HCT116 (cell line): ENCODE measurements around the gene RHOD. TPM values are rescaled to one million over a fixed set of nuclear protein-coding genes. Genes with fewer than 3 reads are reported as not detected.

Experiments used
- ATAC-seq: fragments of 200-7000 bp; cut with Tn5 transposase; 2 replicates; pipeline ENCODE4 v1.9.1; 2020; ENCODE audit warnings: mild to moderate bottlenecking, moderate library complexity
- BruUV-seq: library from RNA; stranded (reverse); fragments of 400-500 nt; replicated peaks from 2 replicates; lab custom pipeline; 2021; lab: Mats Ljungman, UMichigan
- CTCF ChIA-PET: fragments of 300-600 bp; sonication (Branson Sonifier 250); formaldehyde crosslinking; loops from one replicate; lab custom pipeline; 2021; ENCODE audit warnings: antibody characterized with exemption; lab: Charles Lee
- POLR2A ChIA-PET: fragments of 300-600, 350-600 bp; sonication (Branson Sonifier 250); formaldehyde crosslinking; loops from one replicate; lab custom pipeline; 2021; ENCODE audit warnings: antibody characterized with exemption; lab: Charles Lee
- RAD21 ChIA-PET, 2 experiments: fragments of 300-600 bp; sonication (Branson Sonifier 250); formaldehyde crosslinking; loops; one replicate each; lab custom pipeline; 2023; ENCODE audit warnings: low total read pairs in 2 of 2; ENCODE audit not compliant: uncharacterized antibody in 2 of 2, unreplicated experiment in 2 of 2, low non-redundant PET in 1 of 2; lab: Charles Lee
- DNase-seq: peaks from one replicate; pipeline ENCODE4 v3.0.0-alpha.2; 2010; ENCODE audit warnings: low read depth, low spot score
- H2AFZ ChIP-seq: fragments of 200-600 bp; shearing (Covaris generic), sonication (generic); 2 replicates; pipeline ENCODE4 v1.6.1; 2017; ENCODE audit warnings: low read depth, mixed run types, mixed read lengths, antibody characterized with exemption, low read length; ENCODE audit not compliant: poor library complexity, severe bottlenecking
- H3K27ac ChIP-seq: 2 replicates; pipeline ENCODE4 v1.5.1; 2012; ENCODE audit warnings: low read depth, low read length
- H3K27me3 ChIP-seq: fragments of 200-600 bp; sonication (generic); 2 replicates; pipeline ENCODE4 v1.6.1; 2016; ENCODE audit warnings: mixed run types, low read length, mixed read lengths; ENCODE audit not compliant: insufficient read depth
- H3K36me3 ChIP-seq, 2 experiments: fragments of 200-500 bp in 1 of 2; fragments of 200-600 bp in 1 of 2; sonication (Bioruptor generic) in 1 of 2; sonication (generic) in 1 of 2; 2 replicates each; pipeline versions ENCODE4 v1.5.1 to v1.6.1; 2014 to 2016; ENCODE audit warnings: low read length in 2 of 2, inconsistent platforms in 1 of 2, mixed read lengths in 1 of 2, mixed run types in 1 of 2; ENCODE audit not compliant: insufficient read depth in 2 of 2, control insufficient read depth in 1 of 2
- H3K4me1 ChIP-seq, 2 experiments: fragments of 200-600 bp in 1 of 2; sonication (generic) in 1 of 2; 2 replicates each; pipeline versions ENCODE4 v1.5.1 to v1.6.1; 2012 to 2017; ENCODE audit warnings: low read length in 2 of 2, inconsistent platforms in 1 of 2, mild to moderate bottlenecking in 1 of 2, mixed read lengths in 1 of 2, mixed run types in 1 of 2, moderate library complexity in 1 of 2; ENCODE audit not compliant: insufficient read depth in 2 of 2, control insufficient read depth in 1 of 2
- H3K4me2 ChIP-seq: fragments of 200-600 bp; sonication (generic); 2 replicates; pipeline ENCODE4 v1.6.1; 2017; ENCODE audit warnings: mixed run types, low read length, mixed read lengths
- H3K4me3 ChIP-seq, 2 experiments: fragments of 200-600 bp in 1 of 2; sonication (generic) in 1 of 2; replicated peaks in 1 of 2; 2 replicates each; pipeline ENCODE4 v1.5.1; 2011 to 2016; ENCODE audit warnings: low read length in 2 of 2, control low read depth in 1 of 2, low read depth in 1 of 2, mild to moderate bottlenecking in 1 of 2, mixed read lengths in 1 of 2, mixed run types in 1 of 2
- H3K79me2 ChIP-seq: fragments of 200-600 bp; sonication (generic); 2 replicates; pipeline ENCODE4 v1.6.1; 2017; ENCODE audit warnings: mild to moderate bottlenecking, mixed run types, low read length, moderate library complexity, mixed read lengths; ENCODE audit not compliant: insufficient read depth
- H3K9ac ChIP-seq: fragments of 200-600 bp; sonication (generic); 2 replicates; pipeline ENCODE4 v1.6.1; 2016; ENCODE audit warnings: low read length, mixed read lengths
- H3K9me2 ChIP-seq: fragments of 200-600 bp; sonication (generic), shearing (Covaris generic); 2 replicates; pipeline ENCODE4 v1.6.1; 2017; ENCODE audit warnings: mixed run types, mild to moderate bottlenecking, moderate library complexity; ENCODE audit not compliant: insufficient read depth
- H3K9me3 ChIP-seq, 2 experiments: fragments of 200-500 bp in 1 of 2; fragments of 200-600 bp in 1 of 2; sonication (Bioruptor generic) in 1 of 2; sonication (generic) in 1 of 2; 2 replicates each; pipeline ENCODE4 v1.6.1; 2014 to 2017; ENCODE audit warnings: low read length in 2 of 2, mixed read lengths in 2 of 2, inconsistent platforms in 1 of 2, low read depth in 1 of 2, mild to moderate bottlenecking in 1 of 2, mixed run types in 1 of 2, moderate library complexity in 1 of 2; ENCODE audit not compliant: control insufficient read depth in 1 of 2, insufficient read depth in 1 of 2
- H4K20me1 ChIP-seq: fragments of 200-600 bp; sonication (generic), shearing (Covaris generic); 2 replicates; pipeline ENCODE4 v1.6.1; 2017; ENCODE audit warnings: mixed run types, mild to moderate bottlenecking, moderate library complexity; ENCODE audit not compliant: insufficient read depth
- CBX3 ChIP-seq: IDR thresholded peaks from 2 replicates; pipeline ENCODE4 v1.6.1; 2012; ENCODE audit warnings: low read depth
- CEBPB ChIP-seq: IDR thresholded peaks from 2 replicates; pipeline ENCODE4 v1.6.1; 2012; ENCODE audit warnings: low read depth
- EZH2 ChIP-seq: fragments of 200-600 bp; sonication (generic); IDR thresholded peaks from 2 replicates; pipeline ENCODE4 v1.6.1; 2017; ENCODE audit warnings: antibody characterized with exemption, mixed run types
- EZH2phosphoT487 ChIP-seq: fragments of 200-600 bp; IDR thresholded peaks from 2 replicates; pipeline ENCODE4 v1.6.1; 2018; ENCODE audit warnings: antibody characterized with exemption, borderline replicate concordance
- POLR2A ChIP-seq: IDR thresholded peaks from 2 replicates; pipeline ENCODE4 v1.7.0; 2011; ENCODE audit warnings: borderline replicate concordance; ENCODE audit not compliant: insufficient read depth, insufficient read length; ENCODE audit errors: extremely low read depth
- SIN3A ChIP-seq: IDR thresholded peaks from 2 replicates; pipeline ENCODE4 v1.6.1; 2012; ENCODE audit warnings: low read depth
- SP1 ChIP-seq: IDR thresholded peaks from 2 replicates; pipeline ENCODE4 v1.6.1; 2012; ENCODE audit warnings: low read depth
- TCF7L2 ChIP-seq: IDR thresholded peaks from 2 replicates; pipeline ENCODE4 v1.7.0; 2011; ENCODE audit warnings: borderline replicate concordance, inconsistent platforms; ENCODE audit not compliant: insufficient read depth, insufficient read length; ENCODE audit errors: extremely low read depth
- YY1 ChIP-seq: IDR thresholded peaks from 2 replicates; pipeline ENCODE4 v1.6.1; 2011; ENCODE audit warnings: low read length, low read depth, moderate library complexity, mild to moderate bottlenecking; ENCODE audit not compliant: insufficient replicate concordance; ENCODE audit errors: extremely low read depth
- intact Hi-C: fragments of 100-400 bp; cut with micrococcal nuclease; formaldehyde crosslinking; loops from 2 replicates; pipeline ENCODE4 v1.10.0; 2022
- total RNA-seq: library from RNA; stranded (reverse); gene quantifications from one replicate; pipeline ENCODE4 v1.2.1, GENCODE V29; 2021; ENCODE audit not compliant: unreplicated experiment
- TF ChIP-seq, protein P1 (sequence below): IDR thresholded peaks from 2 replicates; pipeline ENCODE4 v1.6.1; 2011; ENCODE audit warnings: mild to moderate bottlenecking, low read length, moderate library complexity; ENCODE audit not compliant: insufficient replicate concordance; ENCODE audit errors: extremely low read depth
- TF ChIP-seq, protein P2 (sequence below), 3 experiments: fragments of 200-600 bp in 1 of 3; sonication (generic) in 1 of 3; IDR thresholded peaks in 2 of 3; conservative IDR thresholded peaks in 1 of 3; 2 replicates each; pipeline ENCODE4 v1.5.1; 2012 to 2017; ENCODE audit warnings: low read depth in 2 of 3, low read length in 2 of 3, antibody characterized with exemption in 1 of 3, borderline replicate concordance in 1 of 3, control low read depth in 1 of 3, mild to moderate bottlenecking in 1 of 3, mixed read lengths in 1 of 3, mixed run types in 1 of 3, moderate library complexity in 1 of 3; ENCODE audit not compliant: insufficient read depth in 1 of 3

Gene RHOD
- total RNA-seq, 1 experiment from 2014 or later: 42.0 TPM

DNA sequence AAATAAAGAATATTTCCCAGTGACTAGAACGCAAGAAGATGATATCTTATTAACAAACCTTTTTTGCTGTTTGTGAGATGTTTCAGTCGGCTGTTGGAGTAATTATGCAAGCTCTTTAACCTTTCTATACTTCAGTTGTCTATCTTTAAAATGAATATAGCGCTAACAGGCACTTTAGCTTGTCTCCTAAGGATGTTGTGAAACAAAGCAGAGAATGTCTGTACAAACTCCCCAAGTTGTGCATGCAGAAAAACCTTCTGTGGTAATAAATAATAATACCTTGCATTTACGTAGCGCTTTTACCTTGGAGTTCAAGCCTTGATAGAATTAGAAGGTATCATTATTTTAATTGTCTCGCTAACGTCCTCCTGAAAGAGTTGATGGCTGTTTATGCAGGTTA, 60.5 kb downstream of the RHOD start:
- Histone ChIP-seq H3K79me2 (peaks cover 26% of the 10 kb centered on the region), H4K20me1 (no peaks in the 10 kb centered on the region), H3K9ac (no peak overlapping the region), H3K4me2 (no peak overlapping the region), H3K36me3 (peaks cover 0 to 7% of the 10 kb centered on the region in 2 experiments; a peak in 2 of 4 replicates), H2AFZ (no peak overlapping the region), H3K4me3 (no peak overlapping the region), H3K27me3 (no peaks in the 10 kb centered on the region), H3K27ac (no peak overlapping the region), H3K9me2 (no peaks in the 10 kb centered on the region), H3K9me3 (no peaks in the 10 kb centered on the region), H3K4me1 (peaks cover 7 to 16% of the 10 kb centered on the region in 2 experiments)
- ChIA-PET CTCF (no interaction called here), POLR2A (no interaction called here), RAD21 (no interaction called here)
- BruUV-seq: no TSS peak
- TF ChIP-seq CEBPB (no peak), SP1 (no peak), SIN3A (no peak), EZH2phosphoT487 (no peak), EZH2 (no peak), CBX3 (no peak), TCF7L2 (no peak), YY1 (no peak), POLR2A (no peak)
- TF ChIP-seq, protein P1, sequence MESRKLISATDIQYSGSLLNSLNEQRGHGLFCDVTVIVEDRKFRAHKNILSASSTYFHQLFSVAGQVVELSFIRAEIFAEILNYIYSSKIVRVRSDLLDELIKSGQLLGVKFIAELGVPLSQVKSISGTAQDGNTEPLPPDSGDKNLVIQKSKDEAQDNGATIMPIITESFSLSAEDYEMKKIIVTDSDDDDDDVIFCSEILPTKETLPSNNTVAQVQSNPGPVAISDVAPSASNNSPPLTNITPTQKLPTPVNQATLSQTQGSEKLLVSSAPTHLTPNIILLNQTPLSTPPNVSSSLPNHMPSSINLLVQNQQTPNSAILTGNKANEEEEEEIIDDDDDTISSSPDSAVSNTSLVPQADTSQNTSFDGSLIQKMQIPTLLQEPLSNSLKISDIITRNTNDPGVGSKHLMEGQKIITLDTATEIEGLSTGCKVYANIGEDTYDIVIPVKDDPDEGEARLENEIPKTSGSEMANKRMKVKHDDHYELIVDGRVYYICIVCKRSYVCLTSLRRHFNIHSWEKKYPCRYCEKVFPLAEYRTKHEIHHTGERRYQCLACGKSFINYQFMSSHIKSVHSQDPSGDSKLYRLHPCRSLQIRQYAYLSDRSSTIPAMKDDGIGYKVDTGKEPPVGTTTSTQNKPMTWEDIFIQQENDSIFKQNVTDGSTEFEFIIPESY: no peak
- TF ChIP-seq, protein P2, sequence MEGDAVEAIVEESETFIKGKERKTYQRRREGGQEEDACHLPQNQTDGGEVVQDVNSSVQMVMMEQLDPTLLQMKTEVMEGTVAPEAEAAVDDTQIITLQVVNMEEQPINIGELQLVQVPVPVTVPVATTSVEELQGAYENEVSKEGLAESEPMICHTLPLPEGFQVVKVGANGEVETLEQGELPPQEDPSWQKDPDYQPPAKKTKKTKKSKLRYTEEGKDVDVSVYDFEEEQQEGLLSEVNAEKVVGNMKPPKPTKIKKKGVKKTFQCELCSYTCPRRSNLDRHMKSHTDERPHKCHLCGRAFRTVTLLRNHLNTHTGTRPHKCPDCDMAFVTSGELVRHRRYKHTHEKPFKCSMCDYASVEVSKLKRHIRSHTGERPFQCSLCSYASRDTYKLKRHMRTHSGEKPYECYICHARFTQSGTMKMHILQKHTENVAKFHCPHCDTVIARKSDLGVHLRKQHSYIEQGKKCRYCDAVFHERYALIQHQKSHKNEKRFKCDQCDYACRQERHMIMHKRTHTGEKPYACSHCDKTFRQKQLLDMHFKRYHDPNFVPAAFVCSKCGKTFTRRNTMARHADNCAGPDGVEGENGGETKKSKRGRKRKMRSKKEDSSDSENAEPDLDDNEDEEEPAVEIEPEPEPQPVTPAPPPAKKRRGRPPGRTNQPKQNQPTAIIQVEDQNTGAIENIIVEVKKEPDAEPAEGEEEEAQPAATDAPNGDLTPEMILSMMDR (IDR thresholded peaks at IDR 0.05 in 2 of 3, conservative IDR thresholded peaks at IDR 0.05 in 1 of 3; ENCODE audit: borderline replicate concordance in 1 of 3, insufficient read depth in 1 of 3, low read depth in 2 of 3, low read length in 2 of 3): no peak
- ATAC-seq: no peak
- intact Hi-C loops: no loop called here
- DNase-seq: no peak
